ENCODE data around the gene ZSCAN5B.
"Not testable (repeated sequence)": the region's sequence is repeated elsewhere in the genome, so short reads cannot be mapped to it uniquely, and the experiment has no call there.

Gene ZSCAN5B

GRCh38 chr19:56197646-56198045, at the start of gene ZSCAN5B:
Gene ZSCAN5B (minus strand): TSS chr19:56197783. CDS start chr19:56193052, 4,731 bp downstream.
- DNase-seq (ENCODE audit: low read depth in 3 of 3), result not testable (repeated sequence)

- not testable (repeated sequence) for DNase-seq (ENCODE audit: low read depth in 3 of 3)
Measured at GRCh38 chr19:56245764-56246163, 48.2 kb upstream of the ZSCAN5B start.

- no peak for DNase-seq (ENCODE audit: low read depth in 3 of 3)
Measured at GRCh38 chr19:56245121-56245740, 47.6 kb upstream of the ZSCAN5B start.

- no peak for DNase-seq (ENCODE audit: low read depth in 3 of 3)
Measured at GRCh38 chr19:56223481-56223880, 25.9 kb upstream of the ZSCAN5B start.

- DNase-seq (ENCODE audit: low read depth in 3 of 3), result no peak
Measured at GRCh38 chr19:56222901-56223300, 25.3 kb upstream of the ZSCAN5B start.

- DNase-seq (ENCODE audit: low read depth in 3 of 3), result no peak
Measured at GRCh38 chr19:56221851-56222250, 24.3 kb upstream of the ZSCAN5B start.

GRCh38 chr19:56221442-56221841, 23.9 kb upstream of the ZSCAN5B start:
- DNase-seq (ENCODE audit: low read depth in 3 of 3), result not testable (repeated sequence)

GRCh38 chr19:56218961-56219360, 21.4 kb upstream of the ZSCAN5B start:
- no peak for DNase-seq (ENCODE audit: low read depth in 3 of 3)

- DNase-seq (ENCODE audit: low read depth in 3 of 3), result peak in 1 of 3 donors; percentile 2
Measured at GRCh38 chr19:56217039-56217949, 19.7 kb upstream of the ZSCAN5B start.

GRCh38 chr19:56211718-56212117, 14.1 kb upstream of the ZSCAN5B start:
- DNase-seq (ENCODE audit: low read depth in 3 of 3), result no peak

- DNase-seq (ENCODE audit: low read depth in 3 of 3), result not testable (repeated sequence)
Measured at GRCh38 chr19:56210036-56210435, 12.5 kb upstream of the ZSCAN5B start.

- DNase-seq (ENCODE audit: low read depth in 3 of 3), result no peak
Measured at GRCh38 chr19:56209091-56209490, 11.5 kb upstream of the ZSCAN5B start.

GRCh38 chr19:56207581-56207980, 10.0 kb upstream of the ZSCAN5B start:
- not testable (repeated sequence) for DNase-seq (ENCODE audit: low read depth in 3 of 3)

GRCh38 chr19:56201973-56202372, 4.4 kb upstream of the ZSCAN5B start, which contains the start of gene ZSCAN5C:
Gene ZSCAN5C (plus strand): TSS chr19:56202273. CDS start chr19:56205914, 3,641 bp downstream.
- DNase-seq (ENCODE audit: low read depth in 3 of 3), result no peak

- DNase-seq (ENCODE audit: low read depth in 3 of 3), result no peak
Measured at GRCh38 chr19:56199687-56200086, 2.1 kb upstream of the ZSCAN5B start.

GRCh38 chr19:56193981-56194640, 3.5 kb downstream of the ZSCAN5B start:
- DNase-seq (ENCODE audit: low read depth in 3 of 3), result no peak

- no peak for DNase-seq (ENCODE audit: low read depth in 3 of 3)
Measured at GRCh38 chr19:56191711-56192110, 5.9 kb downstream of the ZSCAN5B start.

GRCh38 chr19:56191115-56191514, 6.5 kb downstream of the ZSCAN5B start:
- DNase-seq (ENCODE audit: low read depth in 3 of 3), result no peak

GRCh38 chr19:56189785-56190184, 7.8 kb downstream of the ZSCAN5B start:
- DNase-seq (ENCODE audit: low read depth in 3 of 3), result no peak

- DNase-seq (ENCODE audit: low read depth in 3 of 3), result no peak
Measured at GRCh38 chr19:56177564-56178243, 19.9 kb downstream of the ZSCAN5B start.

- no peak for DNase-seq (ENCODE audit: low read depth in 3 of 3)
Measured at GRCh38 chr19:56176881-56177280, 20.7 kb downstream of the ZSCAN5B start.

GRCh38 chr19:56176310-56176709, 21.3 kb downstream of the ZSCAN5B start:
- DNase-seq (ENCODE audit: low read depth in 3 of 3), result not testable (repeated sequence)
